Measurements from ENCODE around the gene D2HGDH.
"Not testable (repeated sequence)": the region's sequence is repeated elsewhere in the genome, so short reads cannot be mapped to it uniquely, and the experiment has no call there.

Gene D2HGDH

GRCh38 chr2:241810307-241811200 is 76.1 kb downstream of the D2HGDH start:
- DNase-seq, result no peak

- DNase-seq, result no peak
Observed at GRCh38 chr2:241811201-241811951, 76.9 kb downstream of the D2HGDH start.

GRCh38 chr2:241811952-241812729 is 77.7 kb downstream of the D2HGDH start:
- DNase-seq, result no peak

GRCh38 chr2:241812730-241813643 is 78.6 kb downstream of the D2HGDH start:
- DNase-seq, result no peak

GRCh38 chr2:241813644-241814392 is 79.4 kb downstream of the D2HGDH start:
- DNase-seq, result no peak

GRCh38 chr2:241814393-241814642 is 79.9 kb downstream of the D2HGDH start:
- DNase-seq, result no peak

- DNase-seq, result no peak
Observed at GRCh38 chr2:241814643-241815476, 80.4 kb downstream of the D2HGDH start.

- no peak for DNase-seq
Observed at GRCh38 chr2:241815477-241816430, 81.3 kb downstream of the D2HGDH start.

GRCh38 chr2:241816431-241817121 is 82.1 kb downstream of the D2HGDH start:
- no peak for DNase-seq

- no peak for DNase-seq
Observed at GRCh38 chr2:241817126-241817820, 82.8 kb downstream of the D2HGDH start.

- not testable (repeated sequence) for DNase-seq
Observed at GRCh38 chr2:241817821-241818215, 83.4 kb downstream of the D2HGDH start.
